Neural cell (in vitro differentiated cells): ENCODE measurements around the gene SLC30A7. TPM values are rescaled to one million over a fixed set of nuclear protein-coding genes. Genes with fewer than 3 reads are reported as not detected.

ENCODE experiments used
- H2AFZ ChIP-seq: fragments of 200-600, 300-800 bp; sonication (generic), shearing (Covaris generic); 2 replicates; pipeline ENCODE4 v1.6.0; 2014; ENCODE audit warnings: low read depth, mild to moderate bottlenecking, antibody characterized with exemption, low read length, moderate library complexity
- H3F3A ChIP-seq: fragments of 200-600 bp; shearing (Covaris generic); 2 replicates; pipeline ENCODE4 v1.6.1; 2016; ENCODE audit warnings: mild to moderate bottlenecking, moderate library complexity, mixed read lengths, antibody characterized with exemption, low read length; ENCODE audit not compliant: insufficient read depth, poor library complexity, severe bottlenecking
- H3K27ac ChIP-seq: fragments of 200-600, 300-800 bp; sonication (generic), shearing (Covaris generic); 2 replicates; pipeline ENCODE4 v1.5.1; 2014; ENCODE audit warnings: mild to moderate bottlenecking, low read length, moderate library complexity
- H3K27me3 ChIP-seq: fragments of 300-800, 200-600 bp; sonication (generic), shearing (Covaris generic); 2 replicates; pipeline ENCODE4 v1.6.0; 2014; ENCODE audit warnings: mild to moderate bottlenecking, low read depth, low read length, moderate library complexity; ENCODE audit not compliant: insufficient read depth
- H3K36me3 ChIP-seq: fragments of 300-800, 200-600 bp; sonication (generic), shearing (Covaris generic); 2 replicates; pipeline ENCODE4 v1.5.1; 2014; ENCODE audit warnings: mild to moderate bottlenecking, antibody characterized with exemption, low read length, moderate library complexity; ENCODE audit not compliant: insufficient read depth
- H3K4me2 ChIP-seq: fragments of 300-800, 200-600 bp; sonication (generic), shearing (Covaris generic); 2 replicates; pipeline ENCODE4 v1.6.0; 2014; ENCODE audit warnings: mild to moderate bottlenecking, low read length
- H3K4me3 ChIP-seq: fragments of 300-800, 200-600 bp; sonication (generic), shearing (Covaris generic); 2 replicates; pipeline ENCODE4 v1.5.1; 2014; ENCODE audit warnings: mild to moderate bottlenecking, low read length, moderate library complexity
- H3K79me2 ChIP-seq: fragments of 200-600 bp; shearing (Covaris generic); replicated peaks from 2 replicates; pipeline ENCODE4 v1.6.0; 2014; ENCODE audit warnings: mild to moderate bottlenecking, low read length, moderate library complexity; ENCODE audit not compliant: insufficient read depth
- H3K9ac ChIP-seq: fragments of 300-800, 200-600 bp; sonication (generic), shearing (Covaris generic); 2 replicates; pipeline ENCODE4 v1.6.1; 2016; ENCODE audit warnings: mild to moderate bottlenecking, low read length, mixed read lengths
- H3K9me2 ChIP-seq: fragments of 200-600 bp; shearing (Covaris generic); 2 replicates; pipeline ENCODE4 v1.6.1; 2016; ENCODE audit warnings: mild to moderate bottlenecking, low read length, mixed read lengths; ENCODE audit not compliant: insufficient read depth
- H3K9me3 ChIP-seq: fragments of 200-600, 300-800 bp; sonication (generic), shearing (Covaris generic); 2 replicates; pipeline ENCODE4 v1.6.1; 2016; ENCODE audit warnings: mild to moderate bottlenecking, mixed run types, low read length, moderate library complexity, mixed read lengths
- H4K20me1 ChIP-seq: fragments of 200-600 bp; shearing (Covaris generic); 2 replicates; pipeline ENCODE4 v1.6.1; 2016; ENCODE audit warnings: mild to moderate bottlenecking, mixed run types; ENCODE audit not compliant: insufficient read depth
- CTCF ChIP-seq: fragments of 450-650 bp; IDR thresholded peaks from 2 replicates; pipeline ENCODE4 v1.5.1; 2014; ENCODE audit warnings: antibody characterized with exemption, mild to moderate bottlenecking, moderate library complexity; ENCODE audit not compliant: poor library complexity, severe bottlenecking
- EP300 ChIP-seq: fragments of 450-650 bp; conservative IDR thresholded peaks from 2 replicates; pipeline ENCODE4 v1.6.1; 2014; ENCODE audit warnings: antibody characterized with exemption, mild to moderate bottlenecking, moderate library complexity; ENCODE audit not compliant: poor library complexity, severe bottlenecking
- EZH2 ChIP-seq: fragments of 200-600, 300-800 bp; shearing (Covaris generic), sonication (generic); IDR thresholded peaks from 2 replicates; pipeline ENCODE4 v1.6.1; 2014; ENCODE audit warnings: antibody characterized with exemption, low read length, borderline replicate concordance, mild to moderate bottlenecking; ENCODE audit not compliant: insufficient read depth, poor library complexity, severe bottlenecking
- MXI1 ChIP-seq: fragments of 450-650 bp; conservative IDR thresholded peaks from 2 replicates; pipeline ENCODE4 v1.6.1; 2014; ENCODE audit warnings: antibody characterized with exemption, mild to moderate bottlenecking; ENCODE audit not compliant: poor library complexity, severe bottlenecking
- POLR2AphosphoS5 ChIP-seq: IDR thresholded peaks from 2 replicates; pipeline ENCODE4 v1.6.1; 2012
- RAD21 ChIP-seq: fragments of 450-650 bp; conservative IDR thresholded peaks from 2 replicates; pipeline ENCODE4 v1.6.1; 2014; ENCODE audit warnings: antibody characterized with exemption, mild to moderate bottlenecking, moderate library complexity
- REST ChIP-seq: IDR thresholded peaks from 2 replicates; pipeline ENCODE4 v1.6.1; 2012; ENCODE audit warnings: borderline replicate concordance
- SMC3 ChIP-seq: fragments of 450-650 bp; conservative IDR thresholded peaks from 2 replicates; pipeline ENCODE4 v1.6.1; 2014; ENCODE audit warnings: antibody characterized with exemption, mild to moderate bottlenecking, moderate library complexity; ENCODE audit not compliant: poor library complexity
- TAF1 ChIP-seq: IDR thresholded peaks from 2 replicates; pipeline ENCODE4 v1.6.1; 2012; ENCODE audit warnings: low read depth
- polyA plus RNA-seq: library from polyadenylated mRNA; depleted of rRNA; stranded (reverse); fragments of >200 nt; gene quantifications from 2 replicates; pipeline ENCODE4 v1.2.3, GENCODE V29; 2014

SLC30A7 gene
- polyA plus RNA-seq, 1 donor from 2014 or later: 19.8 TPM

- Histone ChIP-seq H3K4me2 (no peak overlapping the region), H3K4me3 (no peak overlapping the region), H3K27me3 (no peaks in the 10 kb centered on the region), H3K9me3 (no peaks in the 10 kb centered on the region), H3K9ac (no peak overlapping the region), H3F3A (no peaks in the 10 kb centered on the region), H4K20me1 (no peaks in the 10 kb centered on the region), H3K27ac (no peak overlapping the region), H3K36me3 (no peaks in the 10 kb centered on the region), H3K79me2 (no peaks in the 10 kb centered on the region), H2AFZ (no peak overlapping the region), H3K9me2 (no peaks in the 10 kb centered on the region)
- no peak for TF ChIP-seq TAF1
- TF ChIP-seq REST: no peak
- TF ChIP-seq POLR2AphosphoS5: no peak
- TF ChIP-seq CTCF: no peak
- no peak for TF ChIP-seq EZH2
- TF ChIP-seq SMC3: no peak
- TF ChIP-seq EP300: no peak
- TF ChIP-seq MXI1: no peak
- no peak for TF ChIP-seq RAD21
Measured at GRCh38 chr1:100995198-100995988, 99.5 kb downstream of the SLC30A7 start.

- Histone ChIP-seq H3K4me2 (no peak overlapping the region), H3K9me2 (no peaks in the 10 kb centered on the region), H2AFZ (no peak overlapping the region), H3K4me3 (no peak overlapping the region), H3K36me3 (no peaks in the 10 kb centered on the region), H3K79me2 (no peaks in the 10 kb centered on the region), H4K20me1 (no peaks in the 10 kb centered on the region), H3K9me3 (no peaks in the 10 kb centered on the region), H3K27ac (no peak overlapping the region), H3K27me3 (no peaks in the 10 kb centered on the region), H3F3A (no peaks in the 10 kb centered on the region), H3K9ac (no peak overlapping the region)
- TF ChIP-seq RAD21 (no peak), EP300 (no peak), MXI1 (no peak), TAF1 (no peak)
Measured at GRCh38 chr1:100998426-100998825, 102.5 kb downstream of the SLC30A7 start.
